Mesodermal cell (in vitro differentiated cells): ENCODE results near the gene PDE8B.

ENCODE experiments used
- H3K27ac ChIP-seq: 2 replicates; pipeline ENCODE4 v1.7.0; 2013; ENCODE audit warnings: mild to moderate bottlenecking, low read depth, low read length, moderate library complexity; ENCODE audit not compliant: severe bottlenecking
- H3K36me3 ChIP-seq: 2 replicates; pipeline ENCODE4 v1.7.1; 2013; ENCODE audit warnings: mild to moderate bottlenecking, low read length, moderate library complexity; ENCODE audit not compliant: control insufficient read depth, insufficient read depth
- H3K4me1 ChIP-seq: one replicate; pipeline ENCODE4 v1.7.1; 2013; ENCODE audit warnings: mild to moderate bottlenecking, low read length; ENCODE audit not compliant: insufficient read depth, control insufficient read depth, poor library complexity, severe bottlenecking
- H3K4me3 ChIP-seq: 2 replicates; pipeline ENCODE4 v1.7.0; 2013; ENCODE audit warnings: low read length, control low read depth, mild to moderate bottlenecking; ENCODE audit not compliant: insufficient read depth, poor library complexity, severe bottlenecking; ENCODE audit errors: extremely low read depth
- H3K9me3 ChIP-seq: 2 replicates; pipeline ENCODE4 v1.7.1; 2013; ENCODE audit warnings: mild to moderate bottlenecking, low read length, moderate library complexity; ENCODE audit not compliant: control insufficient read depth
- WGBS, 2 experiments: methylation state at CpG; one replicate each; pipeline ENCODE4 v1.1.5; 2013; ENCODE audit warnings: missing lambda C conversion rate in 2 of 2; ENCODE audit not compliant: insufficient coverage in 2 of 2; 5-methylcytosine and 5-hydroxymethylcytosine counted together

The PDE8B gene

GRCh38 chr5:77194762-77195161, 15.7 kb upstream of the PDE8B start:
- Histone ChIP-seq H3K27ac (no peak overlapping the region), H3K9me3 (no peaks in the 10 kb centered on the region), H3K4me1 (no peaks in the 10 kb centered on the region), H3K36me3 (no peaks in the 10 kb centered on the region), H3K4me3 (no peak overlapping the region)

GRCh38 chr5:77197840-77198554, 12.5 kb upstream of the PDE8B start:
- Histone ChIP-seq H3K9me3 (no peaks in the 10 kb centered on the region), H3K4me1 (no peaks in the 10 kb centered on the region), H3K27ac (no peak overlapping the region), H3K4me3 (no peak overlapping the region), H3K36me3 (no peaks in the 10 kb centered on the region)
- WGBS, 2 experiments = 50% methylated on average over 1 of the region's 2 CpGs; no CpG with 5 or more reads in 1 of the 2 experiments

DNA sequence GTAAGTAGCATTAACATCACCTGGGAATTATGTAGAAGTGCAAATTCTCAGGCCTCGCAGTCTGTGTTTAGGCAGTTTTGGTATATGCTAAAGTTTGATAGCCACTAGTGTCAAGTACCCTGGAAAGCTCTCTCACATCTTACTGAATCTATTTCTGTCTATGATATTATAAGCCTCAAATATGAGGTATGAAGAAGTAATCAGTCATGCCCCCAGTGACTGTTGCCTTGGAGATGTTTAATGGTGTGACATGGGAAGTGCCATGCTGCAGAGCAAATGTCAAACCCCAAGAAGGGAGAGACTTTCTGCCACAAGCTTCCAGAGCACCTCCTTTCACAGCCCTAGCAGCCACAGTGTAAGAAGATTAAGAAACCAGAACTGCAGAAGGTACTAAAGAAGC, 9.8 kb upstream of the PDE8B start:
- Histone ChIP-seq H3K36me3 (no peaks in the 10 kb centered on the region), H3K9me3 (no peaks in the 10 kb centered on the region), H3K4me1 (no peaks in the 10 kb centered on the region), H3K27ac (no peak overlapping the region), H3K4me3 (no peak overlapping the region)
- no CpG with 5 or more reads among the region's 1 CpG for WGBS, 2 experiments

DNA sequence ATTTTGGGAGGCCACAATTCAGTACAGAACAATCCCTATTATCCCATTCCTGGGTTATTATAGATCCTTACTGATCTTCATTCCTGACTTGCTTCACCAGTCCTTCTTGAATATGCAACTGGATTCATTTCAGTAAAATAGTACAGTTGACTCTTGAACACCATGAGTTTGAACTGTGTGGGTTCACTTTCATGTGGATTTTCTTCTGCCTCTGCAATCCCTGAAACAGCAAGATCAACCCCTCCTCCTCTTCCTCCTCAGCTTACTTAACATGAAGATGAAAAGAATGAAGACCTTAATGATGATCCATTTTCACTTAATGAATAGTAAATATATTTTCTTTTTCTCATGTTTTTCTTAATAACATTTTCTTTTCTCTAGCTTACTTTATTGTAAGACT, 8.3 kb upstream of the PDE8B start:
- Histone ChIP-seq H3K27ac (no peak overlapping the region), H3K4me1 (no peaks in the 10 kb centered on the region), H3K9me3 (no peaks in the 10 kb centered on the region), H3K4me3 (no peak overlapping the region), H3K36me3 (no peaks in the 10 kb centered on the region)

- H3K4me3 ChIP-seq = no peak overlapping the region
Observed at GRCh38 chr5:77204967-77205366, 5.5 kb upstream of the PDE8B start.

DNA sequence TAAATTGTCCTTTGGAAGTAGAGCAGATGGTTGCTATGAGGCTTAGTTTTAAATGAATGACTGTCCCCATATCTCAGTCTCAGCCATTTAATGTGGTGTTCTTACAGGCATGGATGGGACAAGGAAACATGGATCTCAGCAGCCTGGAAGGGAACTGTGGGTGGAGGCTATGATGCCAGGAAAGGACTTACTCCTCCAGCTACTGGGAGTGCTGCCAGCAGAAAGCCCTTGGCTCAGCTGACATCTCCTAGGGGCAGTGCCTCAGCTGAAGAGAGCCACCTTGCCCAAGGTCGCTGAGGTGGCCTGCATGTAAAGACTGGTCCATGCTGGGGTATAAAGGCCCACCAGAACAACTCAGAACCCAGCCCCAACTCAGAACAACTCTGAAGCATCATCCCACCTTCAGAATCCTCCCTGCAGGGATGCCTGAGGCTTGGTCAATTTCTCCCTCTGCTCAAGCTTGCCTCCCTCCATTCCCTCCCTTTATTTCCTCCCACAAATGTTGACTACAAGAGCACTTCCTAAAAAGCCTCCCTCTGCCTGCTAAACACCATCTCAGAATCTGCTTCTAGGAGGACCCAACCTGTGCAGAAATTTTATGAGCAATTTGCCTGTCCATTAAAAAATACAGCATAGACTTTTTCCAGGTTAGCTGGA, 1.8 kb upstream of the PDE8B start:
- H3K27ac ChIP-seq = no peak overlapping the region
- 100% methylated on average over 1 of the region's 1 CpG; no CpG with 5 or more reads in 1 of the 2 experiments for WGBS, 2 experiments
- no peaks in the 10 kb centered on the region for H3K4me1 ChIP-seq
- H3K36me3 ChIP-seq = no peaks in the 10 kb centered on the region
- no peaks in the 10 kb centered on the region for H3K9me3 ChIP-seq
- H3K4me3 ChIP-seq = no peak overlapping the region

More at GRCh38 chr5:77204967-77205366, 5.5 kb upstream of the PDE8B start:
- no peaks in the 10 kb centered on the region for H3K36me3 ChIP-seq
- no peaks in the 10 kb centered on the region for H3K4me1 ChIP-seq
- no peak overlapping the region for H3K27ac ChIP-seq
- WGBS, 2 experiments = 71 to 85% methylated on average over 2 of the region's 2 CpGs
- no peaks in the 10 kb centered on the region for H3K9me3 ChIP-seq

- H3K27ac ChIP-seq = no peak overlapping the region
- H3K4me3 ChIP-seq = no peak overlapping the region
- no peaks in the 10 kb centered on the region for H3K4me1 ChIP-seq
- no peaks in the 10 kb centered on the region for H3K36me3 ChIP-seq
- 82 to 88% methylated on average over 12 to 13 of the region's 14 CpGs for WGBS, 2 experiments
- H3K9me3 ChIP-seq = no peaks in the 10 kb centered on the region
Observed at GRCh38 chr5:77209495-77210090, 887 bp upstream of the PDE8B start.

DNA sequence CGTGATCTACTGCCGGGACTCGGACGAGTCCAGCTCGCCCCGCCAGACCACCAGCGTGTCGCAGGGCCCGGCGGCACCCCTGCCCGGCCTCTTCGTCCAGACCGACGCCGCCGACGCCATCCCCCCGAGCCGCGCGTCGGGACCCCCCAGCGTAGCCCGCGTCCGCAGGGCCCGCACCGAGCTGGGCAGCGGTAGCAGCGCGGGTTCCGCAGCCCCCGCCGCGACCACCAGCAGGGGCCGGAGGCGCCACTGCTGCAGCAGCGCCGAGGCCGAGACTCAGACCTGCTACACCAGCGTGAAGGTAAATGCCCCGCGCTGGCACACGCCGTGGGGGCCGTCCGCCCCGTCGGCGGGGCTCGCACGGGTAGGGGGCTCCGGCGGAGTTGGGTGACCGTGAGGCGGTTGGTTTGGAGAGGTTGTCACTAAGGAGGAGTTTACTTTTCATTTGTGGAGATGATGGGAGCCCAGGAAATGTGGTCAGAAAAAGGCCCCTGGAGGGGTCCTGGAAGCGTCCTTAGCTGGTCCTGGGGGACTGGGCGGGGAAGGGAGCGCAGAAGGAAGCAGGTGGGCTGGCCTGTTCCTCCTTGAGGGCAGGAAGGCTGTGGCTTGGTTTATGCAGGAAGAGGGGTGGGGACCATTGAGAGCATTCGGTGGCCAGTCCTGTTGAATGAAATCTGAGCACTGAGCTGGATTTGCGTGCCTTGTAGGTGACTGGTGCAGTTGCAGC, 647 bp downstream of the PDE8B start:
- Histone ChIP-seq H3K9me3 (no peaks in the 10 kb centered on the region), H3K4me3 (peak overlapping the region; percentile 31), H3K27ac (no peak overlapping the region), H3K4me1 (no peaks in the 10 kb centered on the region), H3K36me3 (no peaks in the 10 kb centered on the region)
- 1 to 2% methylated on average over 35 to 60 of the region's 61 CpGs for WGBS, 2 experiments

DNA sequence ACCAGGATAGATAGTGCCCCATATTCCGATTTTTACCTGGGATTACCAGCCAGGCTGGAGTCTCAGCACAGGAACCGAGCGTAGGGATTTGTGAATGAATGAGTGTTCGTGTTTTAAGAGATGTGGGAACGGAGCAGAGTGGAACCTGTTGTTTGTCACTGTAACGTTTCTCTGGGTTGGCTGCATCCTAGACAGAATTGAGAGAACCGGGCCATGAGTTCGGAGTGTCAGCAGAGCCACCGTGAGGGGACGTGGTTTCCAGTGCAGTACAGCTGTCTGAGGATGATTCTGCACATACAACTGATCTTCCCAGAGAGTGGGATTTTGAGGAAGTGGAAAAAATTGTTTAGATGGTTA, 1.2 kb downstream of the PDE8B start:
- H3K4me1 ChIP-seq = no peaks in the 10 kb centered on the region
- H3K9me3 ChIP-seq = no peaks in the 10 kb centered on the region
- H3K27ac ChIP-seq = no peak overlapping the region
- H3K36me3 ChIP-seq = no peaks in the 10 kb centered on the region
- H3K4me3 ChIP-seq = no peak overlapping the region
- WGBS, 2 experiments = 35 to 38% methylated on average over 8 to 10 of the region's 10 CpGs

DNA sequence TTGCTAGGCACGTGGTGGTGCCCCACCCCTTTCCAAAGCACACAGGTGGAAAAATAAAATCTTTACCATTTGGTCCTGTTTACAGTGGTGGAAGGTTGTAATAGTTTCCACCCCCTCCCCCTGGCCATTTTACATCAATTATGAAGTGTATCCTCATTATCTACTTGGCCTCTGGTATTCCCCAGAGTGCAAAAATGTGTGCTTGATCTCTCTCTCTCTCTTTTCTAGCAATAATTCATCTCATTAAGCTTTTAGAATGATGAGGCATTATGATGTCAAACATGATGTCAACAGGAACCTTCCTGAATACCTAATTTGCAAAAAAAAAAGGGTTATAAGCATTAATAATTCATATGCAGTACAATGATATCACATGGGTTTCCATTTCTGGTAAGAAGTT, 3.1 kb downstream of the PDE8B start:
- no CpG with 5 or more reads among the region's 1 CpG for whole genome bisulfite sequencing, 2 experiments
- Histone ChIP-seq H3K36me3 (no peaks in the 10 kb centered on the region), H3K4me3 (no peak overlapping the region), H3K9me3 (no peaks in the 10 kb centered on the region), H3K27ac (no peak overlapping the region), H3K4me1 (no peaks in the 10 kb centered on the region)
